Activated naive CD8-positive, alpha-beta T cell treated with anti-CD3 and anti-CD28 coated beads, Interleukin-2, amount 50 U/mL, for 24 hours (primary cell): ENCODE data around the gene PIP5K1B.
A peak's percentile ranks its signal among the peaks of the same experiment; 100 is the strongest.

Experiments
- ATAC-seq: fragments of 150-1000 bp; cut with Tn5 transposase; one replicate; pipeline ENCODE4 v1.10.0; 2021
- DNase-seq: peaks from one replicate; pipeline ENCODE4 v3.0.0; 2021
- H3K27ac Mint-ChIP-seq: one replicate; pipeline ENCODE4 v1.8.0; 2021; ENCODE audit warnings: mild to moderate bottlenecking, mixed read lengths
- H3K27me3 Mint-ChIP-seq: one replicate; pipeline ENCODE4 v1.8.0; 2021; ENCODE audit warnings: mixed read lengths
- H3K36me3 Mint-ChIP-seq: one replicate; pipeline ENCODE4 v1.8.0; 2021; ENCODE audit warnings: low read depth, mixed read lengths
- H3K4me1 Mint-ChIP-seq: one replicate; pipeline ENCODE4 v1.8.0; 2021; ENCODE audit warnings: mixed read lengths
- H3K4me3 Mint-ChIP-seq: one replicate; pipeline ENCODE4 v1.8.0; 2021; ENCODE audit warnings: mild to moderate bottlenecking, moderate library complexity, mixed read lengths
- H3K9me3 Mint-ChIP-seq: one replicate; pipeline ENCODE4 v1.8.0; 2021; ENCODE audit warnings: mixed read lengths

PIP5K1B gene, protein sequence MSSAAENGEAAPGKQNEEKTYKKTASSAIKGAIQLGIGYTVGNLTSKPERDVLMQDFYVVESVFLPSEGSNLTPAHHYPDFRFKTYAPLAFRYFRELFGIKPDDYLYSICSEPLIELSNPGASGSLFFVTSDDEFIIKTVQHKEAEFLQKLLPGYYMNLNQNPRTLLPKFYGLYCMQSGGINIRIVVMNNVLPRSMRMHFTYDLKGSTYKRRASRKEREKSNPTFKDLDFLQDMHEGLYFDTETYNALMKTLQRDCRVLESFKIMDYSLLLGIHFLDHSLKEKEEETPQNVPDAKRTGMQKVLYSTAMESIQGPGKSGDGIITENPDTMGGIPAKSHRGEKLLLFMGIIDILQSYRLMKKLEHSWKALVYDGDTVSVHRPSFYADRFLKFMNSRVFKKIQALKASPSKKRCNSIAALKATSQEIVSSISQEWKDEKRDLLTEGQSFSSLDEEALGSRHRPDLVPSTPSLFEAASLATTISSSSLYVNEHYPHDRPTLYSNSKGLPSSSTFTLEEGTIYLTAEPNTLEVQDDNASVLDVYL

DNA sequence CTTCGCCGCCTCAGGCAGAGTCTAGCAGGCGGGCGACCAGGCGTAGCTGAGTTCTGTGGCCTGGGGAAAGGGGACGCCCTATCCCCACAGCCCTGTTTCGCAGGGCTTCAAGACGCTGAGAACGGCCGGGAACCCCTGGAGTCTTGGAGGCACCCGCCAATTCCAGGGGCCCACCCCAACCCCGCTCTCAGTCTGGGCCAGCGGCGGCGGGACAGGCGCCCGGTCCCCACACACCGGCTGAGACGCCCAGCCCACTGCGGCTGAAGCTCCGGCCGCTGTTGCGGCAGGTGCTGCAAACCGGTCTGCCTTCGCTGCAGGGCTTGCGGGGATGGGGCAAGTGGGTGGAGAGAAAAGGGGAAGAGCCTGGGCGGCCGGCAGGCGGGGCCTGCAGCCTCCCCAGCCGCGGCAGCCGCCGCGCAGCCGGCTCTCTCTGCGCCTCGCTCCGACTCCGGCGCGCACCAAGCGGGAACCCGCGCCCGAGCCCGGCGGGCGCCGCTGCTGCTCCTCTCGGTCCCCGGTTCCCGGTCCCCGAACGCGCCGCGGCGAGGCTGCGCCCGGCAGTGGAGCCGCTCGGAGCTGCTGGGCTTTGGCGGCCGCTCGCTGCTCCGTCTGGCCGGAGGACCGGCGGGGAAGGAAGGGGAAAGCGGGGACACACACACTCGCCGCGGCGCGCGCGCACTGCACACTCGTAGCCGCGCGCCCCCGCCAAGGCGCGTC, at the start of gene PIP5K1B:
Gene PIP5K1B, plus strand, starts transcription at position 427 of the 717 bp plus-strand sequence. CDS start 117,375 bp downstream, outside the sequence.
- Mint-ChIP-seq H3K4me3 (peak within 1 kb of the TSS; percentile 80), H3K27me3 (peaks cover 75% of the 10 kb centered on the region), H3K27ac (no peak within 1 kb of the TSS), H3K9me3 (no peaks in the 10 kb centered on the region), H3K36me3 (no peaks in the 10 kb centered on the region), H3K4me1 (peaks cover 22% of the 10 kb centered on the region)
- DNase-seq (peak; percentile 55), ATAC-seq (peak; percentile 71)

DNA sequence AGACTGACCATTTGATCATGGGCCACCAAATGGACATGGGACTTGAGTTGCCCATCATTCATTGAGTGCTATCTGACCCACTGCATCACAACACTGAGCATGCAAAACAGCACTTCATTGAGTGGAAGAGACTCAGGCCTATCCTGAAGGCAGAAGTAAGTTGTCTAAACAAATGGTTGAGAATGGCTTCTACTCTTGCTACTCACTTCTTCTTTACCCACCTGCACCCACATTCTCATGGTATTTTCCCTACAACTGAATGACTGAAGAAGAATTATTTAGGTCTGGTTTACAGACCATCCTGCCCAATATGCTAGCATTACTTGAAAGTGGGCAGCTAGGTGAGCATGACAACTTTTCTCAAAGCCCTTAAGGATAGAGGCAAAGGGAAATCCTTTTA, 41.0 kb upstream of the PIP5K1B start:
- ATAC-seq (no peak), DNase-seq (no peak)
- H3K9me3 Mint-ChIP-seq: peaks cover 8% of the 10 kb centered on the region
- peaks cover 3% of the 10 kb centered on the region for H3K27me3 Mint-ChIP-seq
- no peaks in the 10 kb centered on the region for H3K36me3 Mint-ChIP-seq
- H3K4me3 Mint-ChIP-seq: no peak overlapping the region
- H3K4me1 Mint-ChIP-seq: no peaks in the 10 kb centered on the region
- no peak overlapping the region for H3K27ac Mint-ChIP-seq

DNA sequence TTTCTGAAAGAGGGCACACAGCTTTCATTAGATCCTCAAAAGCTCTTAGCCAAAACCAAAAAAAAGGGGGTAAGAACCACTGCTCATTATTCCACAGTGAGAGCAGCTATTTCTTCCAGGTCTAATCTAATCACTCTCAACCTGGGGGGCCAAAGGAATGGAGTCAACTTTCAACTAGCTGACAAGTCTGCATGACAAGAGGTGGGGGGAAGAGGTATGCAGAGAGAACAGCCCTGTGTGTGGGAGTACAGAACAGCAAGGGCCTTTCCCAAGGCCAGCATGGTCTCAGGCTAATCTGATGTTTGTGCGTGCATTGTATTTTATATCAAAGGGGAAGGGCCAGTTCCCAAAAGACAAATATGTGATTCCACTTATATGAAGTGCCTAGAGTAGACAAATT, 36.9 kb upstream of the PIP5K1B start:
- H3K36me3 Mint-ChIP-seq: no peaks in the 10 kb centered on the region

DNA sequence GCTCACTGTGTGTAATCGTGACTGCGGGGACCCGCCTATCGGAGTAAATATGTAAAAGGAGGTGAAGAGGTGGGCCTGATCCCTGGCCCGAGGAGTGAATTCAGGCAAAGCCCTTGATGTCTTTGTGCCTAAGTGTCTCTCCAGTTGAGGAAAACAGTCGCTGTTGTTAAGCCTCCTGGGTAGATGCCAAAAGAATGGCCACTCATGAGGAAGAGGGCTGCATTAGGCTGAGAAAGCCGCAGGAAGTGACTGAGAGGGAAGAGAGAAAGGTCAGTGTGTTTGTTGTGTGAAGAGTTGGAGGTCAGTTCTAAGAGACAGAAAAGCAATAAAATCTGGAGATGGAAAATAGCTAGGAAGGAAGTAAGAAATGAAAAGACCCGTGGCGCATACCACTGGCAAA, 35.8 kb upstream of the PIP5K1B start:
- no peaks in the 10 kb centered on the region for H3K27me3 Mint-ChIP-seq
- no peaks in the 10 kb centered on the region for H3K9me3 Mint-ChIP-seq
- H3K4me3 Mint-ChIP-seq: no peak overlapping the region
- H3K36me3 Mint-ChIP-seq: no peaks in the 10 kb centered on the region
- ATAC-seq (no peak), DNase-seq (no peak)
- no peak overlapping the region for H3K27ac Mint-ChIP-seq
- peaks cover 2% of the 10 kb centered on the region for H3K4me1 Mint-ChIP-seq

More for the DNA sequence above, 36.9 kb upstream of the PIP5K1B start:
- DNase-seq (no peak), ATAC-seq (no peak)
- H3K27ac Mint-ChIP-seq: no peak overlapping the region
- H3K27me3 Mint-ChIP-seq: no peaks in the 10 kb centered on the region
- H3K4me3 Mint-ChIP-seq: no peak overlapping the region
- H3K9me3 Mint-ChIP-seq: no peaks in the 10 kb centered on the region
- H3K4me1 Mint-ChIP-seq: peaks cover 2% of the 10 kb centered on the region

DNA sequence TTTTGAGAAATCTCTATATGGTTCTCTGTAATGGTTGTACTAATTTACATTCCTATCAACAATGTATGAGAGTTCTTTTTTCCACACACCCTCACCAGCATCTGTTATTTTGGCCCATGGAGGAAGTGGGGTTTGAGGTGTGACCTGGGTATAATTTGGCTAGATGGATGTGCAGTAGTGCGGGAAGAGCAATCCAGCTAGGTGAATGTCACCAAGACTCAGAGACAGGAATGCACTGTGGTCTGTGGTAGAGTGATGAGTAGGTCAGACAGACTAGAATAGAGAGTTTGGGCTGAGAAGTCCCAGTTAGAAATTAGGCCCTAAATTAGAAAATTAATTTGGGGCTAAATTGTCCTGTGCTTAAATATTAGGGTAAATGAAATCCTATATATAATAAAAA, 32.8 kb upstream of the PIP5K1B start:
- Mint-ChIP-seq H3K4me3 (no peak overlapping the region), H3K27me3 (peaks cover 12% of the 10 kb centered on the region), H3K9me3 (no peaks in the 10 kb centered on the region), H3K4me1 (peaks cover 2% of the 10 kb centered on the region), H3K27ac (no peak overlapping the region), H3K36me3 (no peaks in the 10 kb centered on the region)
- ATAC-seq: no peak
- no peak for DNase-seq

DNA sequence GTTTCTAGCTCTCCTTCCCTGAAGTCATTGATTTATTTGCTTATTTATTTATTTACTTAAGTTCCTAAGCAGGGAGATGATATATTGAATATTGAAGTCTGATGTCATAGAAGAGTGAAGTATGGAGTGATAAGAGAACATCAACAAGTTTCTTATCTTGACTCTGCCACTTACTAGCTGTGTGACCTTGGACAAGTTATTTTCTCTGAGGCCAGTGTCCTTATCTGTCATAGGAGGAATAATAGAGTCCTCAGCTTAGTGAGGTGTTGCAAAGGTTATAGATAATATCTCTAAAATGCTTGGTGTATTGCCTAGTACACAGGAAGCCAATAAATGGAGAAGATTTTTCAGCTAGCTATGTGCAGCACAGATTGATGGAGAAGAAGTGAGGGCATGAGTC, 32.4 kb upstream of the PIP5K1B start:
- Mint-ChIP-seq H3K27ac (no peak overlapping the region), H3K27me3 (peaks cover 14% of the 10 kb centered on the region)

DNA sequence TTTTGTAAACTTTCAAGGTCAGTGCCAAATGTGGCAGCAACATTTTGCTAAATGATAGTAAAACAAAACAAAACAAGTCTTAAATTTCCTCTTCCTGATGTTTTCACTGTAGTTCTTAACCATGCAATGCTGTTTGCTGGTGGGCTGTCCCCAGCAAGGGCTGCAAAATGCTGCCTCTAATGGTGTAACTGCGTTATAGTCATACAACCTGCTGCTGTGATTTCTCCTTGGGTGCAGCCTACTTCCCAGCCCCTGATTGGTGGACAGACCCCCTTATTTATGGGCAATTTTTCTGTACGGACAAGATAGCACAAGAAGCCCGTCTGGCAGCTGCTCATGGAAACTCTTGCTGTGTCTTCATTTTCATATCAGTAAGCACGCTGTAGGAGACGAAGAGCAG, 26.6 kb upstream of the PIP5K1B start:
- ATAC-seq (no peak), DNase-seq (no peak)
- Mint-ChIP-seq H3K9me3 (no peaks in the 10 kb centered on the region), H3K36me3 (no peaks in the 10 kb centered on the region), H3K27me3 (peaks cover 19% of the 10 kb centered on the region), H3K4me1 (peaks cover 8% of the 10 kb centered on the region), H3K4me3 (no peak overlapping the region), H3K27ac (no peak overlapping the region)

More for the DNA sequence above, 32.4 kb upstream of the PIP5K1B start:
- Mint-ChIP-seq H3K4me3 (no peak overlapping the region), H3K4me1 (peaks cover 2% of the 10 kb centered on the region), H3K36me3 (no peaks in the 10 kb centered on the region), H3K9me3 (no peaks in the 10 kb centered on the region)
- ATAC-seq (no peak), DNase-seq (no peak)

DNA sequence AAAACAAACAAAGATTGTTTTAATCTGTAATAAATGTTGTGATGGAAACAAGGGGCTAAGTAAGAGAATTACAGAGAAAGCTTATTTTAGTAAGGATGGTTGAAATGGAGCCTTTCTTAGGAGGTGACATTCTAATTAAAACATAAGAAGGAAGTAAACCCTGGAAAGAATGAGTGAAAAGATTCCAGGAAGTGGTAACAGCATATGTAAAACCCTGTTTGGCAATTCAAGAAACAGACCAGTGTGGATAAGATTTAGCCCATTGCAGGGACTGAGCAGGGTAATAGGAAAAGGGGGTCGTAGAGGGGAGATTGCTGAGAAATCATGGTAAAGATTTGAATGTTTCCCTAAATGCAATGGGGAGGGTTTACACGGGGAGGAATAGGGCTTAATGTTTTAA, 21.6 kb upstream of the PIP5K1B start:
- Mint-ChIP-seq H3K27me3 (peaks cover 22% of the 10 kb centered on the region), H3K27ac (peak overlapping the region; percentile 70), H3K36me3 (no peaks in the 10 kb centered on the region), H3K4me1 (peaks cover 16% of the 10 kb centered on the region), H3K4me3 (no peak overlapping the region), H3K9me3 (no peaks in the 10 kb centered on the region)
- ATAC-seq (peak; percentile 43), DNase-seq (no peak)

DNA sequence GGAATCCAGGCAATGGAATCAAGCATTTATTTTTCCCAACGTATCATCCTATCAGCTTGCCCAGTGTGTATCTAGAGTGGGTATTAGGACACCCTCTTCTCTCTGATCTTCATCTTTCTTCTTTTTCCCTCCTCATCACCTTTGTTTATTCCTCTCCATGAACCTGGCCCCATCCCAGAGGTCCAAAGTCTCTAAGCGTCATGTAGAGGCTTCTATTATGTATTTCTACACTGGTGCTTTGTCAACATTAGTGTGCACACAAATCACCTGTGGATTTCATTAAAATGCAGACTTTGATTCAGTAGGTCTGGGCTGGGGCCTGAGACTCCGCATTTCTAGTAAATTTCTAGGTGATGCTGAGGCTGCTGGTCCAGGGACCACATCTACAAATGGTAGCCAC, 19.8 kb upstream of the PIP5K1B start:
- no peaks in the 10 kb centered on the region for H3K36me3 Mint-ChIP-seq
- H3K4me1 Mint-ChIP-seq: peaks cover 16% of the 10 kb centered on the region
- ATAC-seq (no peak), DNase-seq (no peak)
- no peaks in the 10 kb centered on the region for H3K9me3 Mint-ChIP-seq
- no peak overlapping the region for H3K4me3 Mint-ChIP-seq
- peaks cover 23% of the 10 kb centered on the region for H3K27me3 Mint-ChIP-seq
- H3K27ac Mint-ChIP-seq: no peak overlapping the region

DNA sequence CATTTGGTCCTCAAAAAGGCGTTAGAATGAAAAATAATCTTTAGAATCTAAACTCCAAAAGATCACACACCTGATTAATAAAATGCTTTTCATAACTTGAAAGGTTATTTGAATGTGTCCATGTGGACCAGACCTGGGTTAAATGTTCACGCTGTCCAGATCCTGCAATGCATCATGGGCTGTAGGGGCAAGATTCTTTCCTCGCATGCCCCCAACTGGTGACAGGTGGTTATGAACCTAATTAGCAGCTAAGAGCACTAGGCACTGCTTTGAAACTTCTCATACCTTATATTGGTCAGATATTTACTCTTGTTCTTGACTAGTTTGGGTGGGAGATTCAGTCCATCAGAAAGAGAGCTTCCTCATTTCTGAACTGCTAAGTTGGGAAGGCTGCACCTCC, 19.3 kb upstream of the PIP5K1B start:
- Mint-ChIP-seq H3K4me1 (peaks cover 16% of the 10 kb centered on the region), H3K4me3 (no peak overlapping the region), H3K36me3 (no peaks in the 10 kb centered on the region), H3K27me3 (peaks cover 23% of the 10 kb centered on the region), H3K9me3 (no peaks in the 10 kb centered on the region), H3K27ac (no peak overlapping the region)
- peak; percentile 52 for ATAC-seq
- peak; percentile 34 for DNase-seq

DNA sequence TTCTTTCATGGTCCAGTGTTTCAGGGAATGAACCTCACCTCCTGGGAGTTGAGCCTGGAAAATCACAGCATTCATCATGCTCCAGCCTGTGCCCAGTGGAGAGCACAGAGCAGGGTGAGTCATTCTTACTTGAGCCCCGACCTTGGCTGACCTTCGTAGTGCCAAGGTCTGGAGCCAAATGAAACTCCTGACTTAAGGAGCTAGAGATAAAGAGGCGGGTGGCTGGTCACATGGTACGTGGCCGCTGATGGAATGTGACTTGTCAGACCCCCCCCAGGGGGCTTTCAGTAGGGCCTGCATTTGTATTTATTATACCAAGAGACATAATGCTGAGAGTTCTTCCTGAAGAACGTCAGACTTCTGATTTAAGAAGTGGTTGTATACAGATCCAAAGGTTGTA, 15.0 kb upstream of the PIP5K1B start:
- no peaks in the 10 kb centered on the region for H3K9me3 Mint-ChIP-seq
- ATAC-seq: no peak
- DNase-seq: no peak
- peaks cover 27% of the 10 kb centered on the region for H3K27me3 Mint-ChIP-seq
- H3K36me3 Mint-ChIP-seq: no peaks in the 10 kb centered on the region
- H3K4me1 Mint-ChIP-seq: no peaks in the 10 kb centered on the region
- H3K4me3 Mint-ChIP-seq: no peak overlapping the region
- no peak overlapping the region for H3K27ac Mint-ChIP-seq

DNA sequence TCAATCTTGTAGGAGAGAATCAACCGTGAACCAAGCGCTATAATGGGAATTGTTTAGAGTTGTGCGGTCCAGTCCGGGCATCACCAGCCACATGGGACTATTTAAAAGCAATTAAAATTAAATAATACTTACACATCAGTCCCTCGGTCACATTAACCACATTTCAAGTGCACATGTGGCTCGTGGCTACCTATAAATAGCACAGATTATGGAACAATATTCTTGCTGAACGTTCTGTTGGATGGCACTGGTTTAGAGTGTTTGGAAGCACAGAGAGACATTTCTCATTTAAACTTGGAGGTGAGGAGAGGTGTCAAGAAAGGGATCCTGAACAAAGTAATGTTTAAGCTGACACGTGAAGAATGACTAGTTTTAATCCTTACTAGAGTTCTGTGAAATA, 12.5 kb upstream of the PIP5K1B start:
- H3K9me3 Mint-ChIP-seq: peaks cover 8% of the 10 kb centered on the region
- ATAC-seq: no peak
- no peaks in the 10 kb centered on the region for H3K36me3 Mint-ChIP-seq
- H3K27ac Mint-ChIP-seq: no peak overlapping the region
- no peak overlapping the region for H3K4me3 Mint-ChIP-seq
- peaks cover 31% of the 10 kb centered on the region for H3K27me3 Mint-ChIP-seq
- H3K4me1 Mint-ChIP-seq: no peaks in the 10 kb centered on the region
- DNase-seq: no peak

DNA sequence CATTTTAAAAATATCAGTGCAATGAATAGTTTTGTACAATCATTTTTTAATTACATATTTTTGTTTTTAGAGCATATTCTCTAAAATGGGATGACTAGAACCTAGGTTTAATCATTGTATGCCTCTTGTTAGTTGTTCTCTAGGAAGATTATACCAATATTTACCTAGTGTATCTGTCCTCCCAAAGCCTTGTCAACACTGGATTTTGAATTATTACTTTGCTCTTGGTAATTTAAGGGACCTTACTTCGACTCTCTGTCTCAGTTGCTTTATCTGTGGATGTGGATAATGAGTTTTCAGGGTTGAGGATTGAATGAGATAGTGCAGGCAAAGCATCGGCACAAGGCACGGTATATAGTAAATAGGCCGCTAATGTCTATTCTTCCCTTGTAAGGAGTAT, 10.9 kb upstream of the PIP5K1B start:
- H3K27me3 Mint-ChIP-seq: peaks cover 43% of the 10 kb centered on the region
- DNase-seq (no peak), ATAC-seq (no peak)
- no peak overlapping the region for H3K27ac Mint-ChIP-seq
- no peaks in the 10 kb centered on the region for H3K36me3 Mint-ChIP-seq
- peaks cover 8% of the 10 kb centered on the region for H3K9me3 Mint-ChIP-seq
- H3K4me1 Mint-ChIP-seq: no peaks in the 10 kb centered on the region
- H3K4me3 Mint-ChIP-seq: no peak overlapping the region

DNA sequence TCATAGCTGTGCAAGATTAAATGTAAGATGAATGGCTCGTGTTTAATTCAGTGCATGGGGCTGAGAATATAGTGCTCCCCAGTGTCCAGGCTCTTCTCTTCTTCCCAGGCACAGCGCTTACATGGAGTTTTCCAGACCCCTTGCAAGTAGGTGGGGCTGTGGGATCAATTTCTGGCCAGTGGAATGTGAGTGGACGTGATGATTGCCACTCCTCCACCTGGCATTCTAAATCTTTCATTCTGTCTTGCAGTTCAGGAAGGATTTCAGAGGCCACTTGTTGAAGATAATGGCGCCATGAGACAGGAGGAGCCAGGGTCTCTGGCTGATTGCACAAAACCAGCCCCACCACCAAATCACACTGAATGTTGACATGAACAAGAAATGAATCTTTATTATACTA, 7.2 kb upstream of the PIP5K1B start:
- no peak for ATAC-seq
- DNase-seq: no peak
- H3K9me3 Mint-ChIP-seq: peaks cover 8% of the 10 kb centered on the region
- no peaks in the 10 kb centered on the region for H3K4me1 Mint-ChIP-seq
- no peak overlapping the region for H3K4me3 Mint-ChIP-seq
- H3K27me3 Mint-ChIP-seq: peaks cover 65% of the 10 kb centered on the region
- no peaks in the 10 kb centered on the region for H3K36me3 Mint-ChIP-seq
- no peak overlapping the region for H3K27ac Mint-ChIP-seq

DNA sequence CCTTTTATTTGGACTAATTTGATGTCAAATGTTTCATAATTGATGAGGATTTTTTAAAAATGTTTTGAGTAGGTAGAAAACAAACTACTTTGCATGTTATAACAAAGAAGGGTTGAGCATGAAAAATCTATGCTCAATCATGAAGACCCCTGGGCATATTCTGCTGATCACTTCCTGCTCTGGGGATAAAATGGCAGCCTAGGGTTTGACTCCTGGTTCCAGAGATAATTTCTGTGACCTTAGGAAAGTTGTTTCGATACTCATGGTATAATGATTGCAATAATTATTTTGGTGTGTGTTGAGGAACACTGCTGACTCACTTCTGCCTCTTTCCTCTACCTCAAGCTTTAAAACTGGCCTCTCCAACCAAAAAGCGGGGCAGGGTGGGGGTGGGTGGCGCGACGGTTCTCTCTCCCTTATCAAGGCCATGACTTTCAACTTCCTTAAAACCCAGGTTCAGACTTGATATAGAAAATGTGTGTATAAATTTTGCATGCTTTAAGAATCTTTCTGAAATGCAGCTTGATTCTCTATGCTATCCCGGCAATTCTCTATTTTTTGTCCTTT, 6.0 kb upstream of the PIP5K1B start:
- ATAC-seq: no peak

More for the DNA sequence above, 6.0 kb upstream of the PIP5K1B start:
- H3K9me3 Mint-ChIP-seq: peaks cover 8% of the 10 kb centered on the region
- H3K27me3 Mint-ChIP-seq: peaks cover 73% of the 10 kb centered on the region
- DNase-seq: no peak
- H3K4me1 Mint-ChIP-seq: peaks cover 1% of the 10 kb centered on the region
- no peaks in the 10 kb centered on the region for H3K36me3 Mint-ChIP-seq
- no peak overlapping the region for H3K27ac Mint-ChIP-seq
- no peak overlapping the region for H3K4me3 Mint-ChIP-seq
